HCT116 (cell line): Measurements from ENCODE around the gene CASK.

Source experiments
- POLR2AphosphoS5 ChIP-seq: IDR thresholded peaks from 2 replicates; pipeline ENCODE4 v1.6.1; 2011; ENCODE audit warnings: mild to moderate bottlenecking, low read depth, low read length, moderate library complexity
- TF ChIP-seq, protein P1 (sequence below): IDR thresholded peaks from 2 replicates; pipeline ENCODE4 v1.6.1; 2012

DNA sequence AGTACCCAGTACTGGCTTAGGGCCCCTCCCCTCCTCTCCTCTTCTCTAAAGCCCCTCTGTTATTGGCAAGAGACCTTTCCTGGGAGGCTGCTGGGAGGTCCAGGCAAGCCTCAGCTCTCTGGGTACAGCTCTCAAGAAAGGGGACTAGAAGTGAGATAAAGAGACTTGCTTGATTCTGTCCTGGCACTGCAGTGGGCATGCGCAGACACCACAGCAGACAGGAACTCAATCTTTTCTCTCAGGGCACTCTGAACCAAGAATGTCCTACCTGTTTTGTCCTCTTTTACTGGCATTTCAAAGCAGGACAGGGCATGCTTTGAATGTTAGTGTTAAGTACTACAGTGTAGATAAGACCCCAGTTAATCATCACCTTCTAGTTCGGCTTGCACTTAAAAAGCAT is 401.3 kb downstream of the CASK start:
- no peak for TF ChIP-seq POLR2AphosphoS5
- TF ChIP-seq, protein P1, sequence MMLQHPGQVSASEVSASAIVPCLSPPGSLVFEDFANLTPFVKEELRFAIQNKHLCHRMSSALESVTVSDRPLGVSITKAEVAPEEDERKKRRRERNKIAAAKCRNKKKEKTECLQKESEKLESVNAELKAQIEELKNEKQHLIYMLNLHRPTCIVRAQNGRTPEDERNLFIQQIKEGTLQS: no peak
